SK-N-SH (cell line): ENCODE data around the gene STAG3.

ENCODE experiments used
- FOSL2 ChIP-seq: IDR thresholded peaks from 2 replicates; pipeline ENCODE4 v1.4.0; 2012; ENCODE audit warnings: low read depth, mild to moderate bottlenecking, moderate library complexity, borderline replicate concordance
- GABPA ChIP-seq: IDR thresholded peaks from 2 replicates; pipeline ENCODE4 v1.4.0; 2012; ENCODE audit warnings: low read depth, mild to moderate bottlenecking
- POLR2AphosphoS5 ChIP-seq: IDR thresholded peaks from 2 replicates; pipeline ENCODE4 v1.6.1; 2012; ENCODE audit warnings: low read depth, low read length
- RFX5 ChIP-seq: IDR thresholded peaks from 2 replicates; pipeline ENCODE4 v1.6.1; 2012; ENCODE audit warnings: mild to moderate bottlenecking, improper control_type of control experiment, low read length
- TF ChIP-seq, protein P1 (sequence below): fragments of 200-600 bp; sonication (generic); IDR thresholded peaks from 2 replicates; pipeline ENCODE4 v1.6.1; 2017; ENCODE audit warnings: antibody characterized with exemption, mild to moderate bottlenecking, moderate library complexity
- TF ChIP-seq, protein P2 (sequence below): IDR thresholded peaks from 2 replicates; pipeline ENCODE4; 2012
- TF ChIP-seq, protein P3 (sequence below): IDR thresholded peaks from 2 replicates; pipeline ENCODE4 v1.4.0; 2012; ENCODE audit warnings: low read depth

DNA sequence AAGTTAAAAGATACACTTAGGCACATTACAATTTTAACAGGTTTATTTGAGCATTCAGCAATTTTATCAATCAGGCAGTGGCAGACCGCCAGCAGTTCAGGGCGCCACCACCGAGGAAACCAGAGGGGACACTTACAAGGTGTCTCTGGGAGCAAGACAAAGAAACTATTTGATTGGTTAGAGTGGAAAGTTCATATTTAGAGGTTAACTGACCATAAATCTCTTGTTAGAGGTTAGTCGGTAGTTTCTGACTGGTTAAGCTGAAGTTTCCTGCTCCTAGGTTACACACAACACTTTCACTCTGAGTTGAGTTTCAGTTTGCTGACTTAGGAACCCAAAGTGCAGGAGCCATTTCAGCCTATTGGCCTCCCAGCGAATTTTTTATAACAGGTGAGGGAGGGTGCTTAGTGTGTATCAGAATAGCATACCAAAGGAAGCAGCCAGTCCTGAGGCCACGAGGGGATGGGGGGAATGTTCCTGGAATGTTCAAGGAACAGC is 31.2 kb downstream of the STAG3 start:
- TF ChIP-seq, protein P1, sequence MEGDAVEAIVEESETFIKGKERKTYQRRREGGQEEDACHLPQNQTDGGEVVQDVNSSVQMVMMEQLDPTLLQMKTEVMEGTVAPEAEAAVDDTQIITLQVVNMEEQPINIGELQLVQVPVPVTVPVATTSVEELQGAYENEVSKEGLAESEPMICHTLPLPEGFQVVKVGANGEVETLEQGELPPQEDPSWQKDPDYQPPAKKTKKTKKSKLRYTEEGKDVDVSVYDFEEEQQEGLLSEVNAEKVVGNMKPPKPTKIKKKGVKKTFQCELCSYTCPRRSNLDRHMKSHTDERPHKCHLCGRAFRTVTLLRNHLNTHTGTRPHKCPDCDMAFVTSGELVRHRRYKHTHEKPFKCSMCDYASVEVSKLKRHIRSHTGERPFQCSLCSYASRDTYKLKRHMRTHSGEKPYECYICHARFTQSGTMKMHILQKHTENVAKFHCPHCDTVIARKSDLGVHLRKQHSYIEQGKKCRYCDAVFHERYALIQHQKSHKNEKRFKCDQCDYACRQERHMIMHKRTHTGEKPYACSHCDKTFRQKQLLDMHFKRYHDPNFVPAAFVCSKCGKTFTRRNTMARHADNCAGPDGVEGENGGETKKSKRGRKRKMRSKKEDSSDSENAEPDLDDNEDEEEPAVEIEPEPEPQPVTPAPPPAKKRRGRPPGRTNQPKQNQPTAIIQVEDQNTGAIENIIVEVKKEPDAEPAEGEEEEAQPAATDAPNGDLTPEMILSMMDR, result no peak
- no peak for TF ChIP-seq GABPA
- TF ChIP-seq, protein P2, sequence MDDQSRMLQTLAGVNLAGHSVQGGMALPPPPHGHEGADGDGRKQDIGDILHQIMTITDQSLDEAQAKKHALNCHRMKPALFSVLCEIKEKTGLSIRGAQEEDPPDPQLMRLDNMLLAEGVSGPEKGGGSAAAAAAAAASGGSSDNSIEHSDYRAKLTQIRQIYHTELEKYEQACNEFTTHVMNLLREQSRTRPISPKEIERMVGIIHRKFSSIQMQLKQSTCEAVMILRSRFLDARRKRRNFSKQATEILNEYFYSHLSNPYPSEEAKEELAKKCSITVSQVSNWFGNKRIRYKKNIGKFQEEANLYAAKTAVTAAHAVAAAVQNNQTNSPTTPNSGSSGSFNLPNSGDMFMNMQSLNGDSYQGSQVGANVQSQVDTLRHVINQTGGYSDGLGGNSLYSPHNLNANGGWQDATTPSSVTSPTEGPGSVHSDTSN, result no peak
- no peak for TF ChIP-seq POLR2AphosphoS5
- TF ChIP-seq, protein P3, sequence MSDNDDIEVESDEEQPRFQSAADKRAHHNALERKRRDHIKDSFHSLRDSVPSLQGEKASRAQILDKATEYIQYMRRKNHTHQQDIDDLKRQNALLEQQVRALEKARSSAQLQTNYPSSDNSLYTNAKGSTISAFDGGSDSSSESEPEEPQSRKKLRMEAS, result no peak
- no peak for TF ChIP-seq RFX5
- no peak for TF ChIP-seq FOSL2
